GM23338 (cell line): ENCODE data around the gene FAM204A. TPM values are rescaled to one million over a fixed set of nuclear protein-coding genes. Genes with fewer than 3 reads are reported as not detected.

Experiments
- ATAC-seq: fragments of 200-7000 bp; cut with Tn5 transposase; 3 replicates; pipeline ENCODE4 v1.9.1; 2020
- DNase-seq: peaks from one replicate; pipeline ENCODE4 v3.0.0-alpha.2; 2015; ENCODE audit warnings: low spot score
- H2AFZ ChIP-seq: fragments of 200-600 bp; sonication (generic); 2 replicates; pipeline ENCODE4 v1.8.0; 2016; ENCODE audit warnings: antibody characterized with exemption, mild to moderate bottlenecking, moderate library complexity
- H3F3A ChIP-seq: fragments of 200-600 bp; sonication (generic); replicated peaks from 2 replicates; pipeline ENCODE4 v1.8.0; 2017; ENCODE audit warnings: antibody characterized with exemption, mixed run types, low read depth
- H3K27ac ChIP-seq: fragments of 200-600 bp; sonication (generic); 2 replicates; pipeline ENCODE4 v1.6.1; 2016; ENCODE audit warnings: low read depth
- H3K27me3 ChIP-seq: fragments of 200-600 bp; sonication (generic); 2 replicates; pipeline ENCODE4 v1.8.0; 2016; ENCODE audit warnings: mild to moderate bottlenecking, mixed run types, moderate library complexity; ENCODE audit not compliant: insufficient read depth
- H3K36me3 ChIP-seq: fragments of 200-600 bp; sonication (generic); 2 replicates; pipeline ENCODE4 v1.8.0; 2016; ENCODE audit warnings: mild to moderate bottlenecking; ENCODE audit not compliant: insufficient read depth
- H3K4me1 ChIP-seq: fragments of 200-600 bp; sonication (generic); 2 replicates; pipeline ENCODE4 v1.8.0; 2016; ENCODE audit warnings: mild to moderate bottlenecking, moderate library complexity; ENCODE audit not compliant: insufficient read depth
- H3K4me2 ChIP-seq: fragments of 200-600 bp; sonication (generic); 2 replicates; pipeline ENCODE4 v1.7.1; 2017; ENCODE audit warnings: mixed run types
- H3K4me3 ChIP-seq: fragments of 200-600 bp; sonication (generic); 2 replicates; pipeline ENCODE4 v1.6.1; 2016; ENCODE audit warnings: mixed run types
- H3K79me2 ChIP-seq: fragments of 200-600 bp; sonication (generic); replicated peaks from 2 replicates; pipeline ENCODE4 v1.8.0; 2017; ENCODE audit warnings: mild to moderate bottlenecking; ENCODE audit not compliant: insufficient read depth
- H3K9me2 ChIP-seq: fragments of 200-600 bp; sonication (generic); 2 replicates; pipeline ENCODE4 v1.8.0; 2017; ENCODE audit not compliant: insufficient read depth
- H4K20me1 ChIP-seq: fragments of 200-600 bp; sonication (generic); replicated peaks from 2 replicates; pipeline ENCODE4 v1.8.0; 2017; ENCODE audit warnings: mild to moderate bottlenecking; ENCODE audit not compliant: insufficient read depth
- H3K27ac Mint-ChIP-seq: 2 replicates; pipeline ENCODE4 v1.8.0; 2020; ENCODE audit warnings: inconsistent platforms, mild to moderate bottlenecking, moderate library complexity, mixed read lengths
- H3K27me3 Mint-ChIP-seq: 3 replicates; pipeline ENCODE4 v1.8.0; 2022; ENCODE audit warnings: low read depth, mild to moderate bottlenecking, moderate library complexity, mixed read lengths, inconsistent platforms; ENCODE audit not compliant: insufficient read depth, poor library complexity
- H3K36me3 Mint-ChIP-seq: 3 replicates; pipeline ENCODE4 v1.8.0; 2021; ENCODE audit warnings: low read depth, mild to moderate bottlenecking, inconsistent platforms, moderate library complexity, mixed read lengths
- H3K4me1 Mint-ChIP-seq: 3 replicates; pipeline ENCODE4 v1.8.0; 2020; ENCODE audit warnings: mild to moderate bottlenecking, inconsistent platforms, mixed read lengths
- H3K4me3 Mint-ChIP-seq: 3 replicates; pipeline ENCODE4 v1.8.0; 2021; ENCODE audit warnings: moderate library complexity, mild to moderate bottlenecking, inconsistent platforms, mixed read lengths
- H3K9me3 Mint-ChIP-seq: 3 replicates; pipeline ENCODE4 v1.8.0; 2020; ENCODE audit warnings: moderate library complexity, mild to moderate bottlenecking, inconsistent platforms, mixed read lengths
- CREB1 ChIP-seq: fragments of 250-450 bp; sonication (Bioruptor Pico); IDR thresholded peaks from 2 replicates; pipeline ENCODE4 v1.5.0; 2020; ENCODE audit warnings: low read depth, mild to moderate bottlenecking, moderate library complexity
- EZH2 ChIP-seq: fragments of 200-600 bp; sonication (generic); IDR thresholded peaks from one replicate; pipeline ENCODE4 v1.8.0; 2017; ENCODE audit warnings: antibody characterized with exemption, mild to moderate bottlenecking, low read depth; ENCODE audit not compliant: unreplicated experiment
- EZH2phosphoT487 ChIP-seq: fragments of 200-600 bp; sonication (generic); IDR thresholded peaks from one replicate; pipeline ENCODE4 v1.8.1; 2018; ENCODE audit warnings: antibody characterized with exemption; ENCODE audit not compliant: unreplicated experiment
- JUNB ChIP-seq: IDR thresholded peaks from one replicate; pipeline ENCODE4 v1.6.1; 2016; ENCODE audit warnings: antibody characterized with exemption; ENCODE audit not compliant: unreplicated experiment
- NANOG ChIP-seq: IDR thresholded peaks from 2 replicates; pipeline ENCODE4 v1.6.1; 2016; ENCODE audit warnings: antibody characterized with exemption, borderline replicate concordance
- POLR2AphosphoS5 ChIP-seq: IDR thresholded peaks from 2 replicates; pipeline ENCODE4 v1.6.1; 2016; ENCODE audit warnings: antibody characterized with exemption, low read depth
- ZNF331 ChIP-seq: fragments of 250-450 bp; sonication (Bioruptor Pico); IDR thresholded peaks from 2 replicates; pipeline ENCODE4 v1.5.0; 2020; ENCODE audit warnings: low read depth, mild to moderate bottlenecking, moderate library complexity
- polyA plus RNA-seq: library from polyadenylated mRNA; unstranded; fragments of >200 nt; fragmentation: Nextera tagmentation; extraction: Ambion mirVana; gene quantifications from 2 replicates; pipeline ENCODE4 v1.2.1, GENCODE V29; 2016
- total RNA-seq: library from RNA; depleted of rRNA; stranded (reverse); fragments of >200 nt; shearing (Covaris generic); gene quantifications from 2 replicates; pipeline ENCODE4 v1.2.3, GENCODE V29; 2014
- TF ChIP-seq, protein P1 (sequence below): IDR thresholded peaks from 2 replicates; pipeline ENCODE4 v1.6.1; 2016; ENCODE audit warnings: antibody characterized with exemption
- TF ChIP-seq, protein P2 (sequence below): IDR thresholded peaks from one replicate; pipeline ENCODE4 v1.6.1; 2018; ENCODE audit warnings: antibody characterized with exemption; ENCODE audit not compliant: unreplicated experiment
- TF ChIP-seq, protein P3 (sequence below), 2 experiments: fragments of 200-600 bp in 1 of 2; sonication (generic) in 1 of 2; conservative IDR thresholded peaks; 2 replicates each; pipeline versions ENCODE4 v1.5.1 to v1.6.1; 2016 to 2017; ENCODE audit warnings: antibody characterized with exemption in 2 of 2, low read depth in 2 of 2, mild to moderate bottlenecking in 2 of 2, moderate library complexity in 1 of 2
- TF ChIP-seq, protein P4 (sequence below): fragments of 250-450 bp; sonication (Bioruptor Pico); IDR thresholded peaks from 2 replicates; pipeline ENCODE4 v1.5.0; 2020; ENCODE audit warnings: mild to moderate bottlenecking, moderate library complexity

The FAM204A gene
- total and polyA plus RNA-seq, 2 experiments from 2014 or later = 31.6 to 72.0 TPM

DNA sequence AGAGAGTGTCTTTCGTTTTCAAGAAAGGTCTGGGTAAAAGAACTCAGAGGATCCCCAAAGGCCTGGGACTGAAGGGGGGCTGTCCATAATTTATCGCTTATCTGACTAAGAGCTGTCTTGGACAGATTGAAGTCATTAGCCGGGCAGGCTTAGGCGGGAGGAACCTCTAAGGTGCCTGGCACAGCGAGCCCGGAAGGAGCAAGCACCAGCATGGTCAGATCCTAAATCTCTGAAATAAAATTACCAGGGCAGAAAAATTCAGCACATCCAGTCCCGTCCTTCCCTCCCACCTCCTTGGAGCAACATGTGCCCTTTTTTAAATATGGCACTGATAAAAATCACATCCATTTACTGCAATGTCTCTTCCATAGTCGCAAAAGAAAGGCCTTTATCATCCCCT lies 86.8 kb downstream of the FAM204A start (continued):
- TF ChIP-seq, protein P1, sequence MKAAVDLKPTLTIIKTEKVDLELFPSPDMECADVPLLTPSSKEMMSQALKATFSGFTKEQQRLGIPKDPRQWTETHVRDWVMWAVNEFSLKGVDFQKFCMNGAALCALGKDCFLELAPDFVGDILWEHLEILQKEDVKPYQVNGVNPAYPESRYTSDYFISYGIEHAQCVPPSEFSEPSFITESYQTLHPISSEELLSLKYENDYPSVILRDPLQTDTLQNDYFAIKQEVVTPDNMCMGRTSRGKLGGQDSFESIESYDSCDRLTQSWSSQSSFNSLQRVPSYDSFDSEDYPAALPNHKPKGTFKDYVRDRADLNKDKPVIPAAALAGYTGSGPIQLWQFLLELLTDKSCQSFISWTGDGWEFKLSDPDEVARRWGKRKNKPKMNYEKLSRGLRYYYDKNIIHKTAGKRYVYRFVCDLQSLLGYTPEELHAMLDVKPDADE = no peak
- TF ChIP-seq JUNB (no peak), NANOG (no peak), EZH2 (no peak), ZNF331 (CRISPR knock-in tag) (no peak), EZH2phosphoT487 (no peak), CREB1 (CRISPR knock-in tag) (no peak)

DNA sequence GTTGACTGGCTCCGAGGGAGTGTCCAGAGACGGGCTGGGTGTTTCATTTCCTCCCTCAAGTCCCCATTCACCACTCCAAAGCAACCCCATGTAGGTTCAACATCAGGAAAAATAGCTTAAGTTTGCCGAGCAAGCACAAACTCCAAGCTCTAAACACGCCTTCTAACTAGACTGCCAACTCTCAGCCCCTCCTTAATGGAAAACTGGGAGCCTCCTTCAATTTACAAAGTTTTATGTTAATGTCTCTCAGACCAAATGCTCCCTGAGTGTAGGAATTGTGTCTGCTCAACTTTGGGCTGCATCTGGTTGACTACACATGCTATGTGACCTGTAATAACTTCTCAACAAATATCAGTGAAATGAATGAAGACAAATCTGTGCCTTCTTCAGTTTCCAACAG lies 87.5 kb downstream of the FAM204A start:
- Mint-ChIP-seq H3K4me1 (peaks cover 17% of the 10 kb centered on the region), H3K27ac (no peak overlapping the region), H3K36me3 (no peaks in the 10 kb centered on the region), H3K27me3 (peaks cover 3% of the 10 kb centered on the region), H3K9me3 (no peaks in the 10 kb centered on the region), H3K4me3 (no peak overlapping the region)
- peaks cover 8% of the 10 kb centered on the region; the same call in 1 of the 2 replicates for H3K4me1 ChIP-seq
- H3K4me3 ChIP-seq = no peak overlapping the region
- H3K79me2 ChIP-seq = no peaks in the 10 kb centered on the region
- ATAC-seq (no peak), DNase-seq (no peak)
- no peaks in the 10 kb centered on the region for H3K9me2 ChIP-seq
- no peak overlapping the region for H3K4me2 ChIP-seq
- H3K27ac ChIP-seq = no peak overlapping the region
- no peaks in the 10 kb centered on the region for H3F3A ChIP-seq
- H3K27me3 ChIP-seq = peaks cover 11% of the 10 kb centered on the region
- H2AFZ ChIP-seq = no peak overlapping the region
- no peaks in the 10 kb centered on the region for H3K36me3 ChIP-seq
- H4K20me1 ChIP-seq = no peaks in the 10 kb centered on the region; the same call in 1 of the 2 replicates
- no peak for TF ChIP-seq EZH2
- TF ChIP-seq ZNF331 (CRISPR knock-in tag) = no peak
- no peak for TF ChIP-seq NANOG
- TF ChIP-seq, protein P1 = no peak
- no peak for TF ChIP-seq POLR2AphosphoS5
- no peak for TF ChIP-seq EZH2phosphoT487
- no peak for TF ChIP-seq CREB1 (CRISPR knock-in tag)
- TF ChIP-seq, protein P2, sequence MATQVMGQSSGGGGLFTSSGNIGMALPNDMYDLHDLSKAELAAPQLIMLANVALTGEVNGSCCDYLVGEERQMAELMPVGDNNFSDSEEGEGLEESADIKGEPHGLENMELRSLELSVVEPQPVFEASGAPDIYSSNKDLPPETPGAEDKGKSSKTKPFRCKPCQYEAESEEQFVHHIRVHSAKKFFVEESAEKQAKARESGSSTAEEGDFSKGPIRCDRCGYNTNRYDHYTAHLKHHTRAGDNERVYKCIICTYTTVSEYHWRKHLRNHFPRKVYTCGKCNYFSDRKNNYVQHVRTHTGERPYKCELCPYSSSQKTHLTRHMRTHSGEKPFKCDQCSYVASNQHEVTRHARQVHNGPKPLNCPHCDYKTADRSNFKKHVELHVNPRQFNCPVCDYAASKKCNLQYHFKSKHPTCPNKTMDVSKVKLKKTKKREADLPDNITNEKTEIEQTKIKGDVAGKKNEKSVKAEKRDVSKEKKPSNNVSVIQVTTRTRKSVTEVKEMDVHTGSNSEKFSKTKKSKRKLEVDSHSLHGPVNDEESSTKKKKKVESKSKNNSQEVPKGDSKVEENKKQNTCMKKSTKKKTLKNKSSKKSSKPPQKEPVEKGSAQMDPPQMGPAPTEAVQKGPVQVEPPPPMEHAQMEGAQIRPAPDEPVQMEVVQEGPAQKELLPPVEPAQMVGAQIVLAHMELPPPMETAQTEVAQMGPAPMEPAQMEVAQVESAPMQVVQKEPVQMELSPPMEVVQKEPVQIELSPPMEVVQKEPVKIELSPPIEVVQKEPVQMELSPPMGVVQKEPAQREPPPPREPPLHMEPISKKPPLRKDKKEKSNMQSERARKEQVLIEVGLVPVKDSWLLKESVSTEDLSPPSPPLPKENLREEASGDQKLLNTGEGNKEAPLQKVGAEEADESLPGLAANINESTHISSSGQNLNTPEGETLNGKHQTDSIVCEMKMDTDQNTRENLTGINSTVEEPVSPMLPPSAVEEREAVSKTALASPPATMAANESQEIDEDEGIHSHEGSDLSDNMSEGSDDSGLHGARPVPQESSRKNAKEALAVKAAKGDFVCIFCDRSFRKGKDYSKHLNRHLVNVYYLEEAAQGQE = no peak
- no peak for TF ChIP-seq JUNB
- TF ChIP-seq, protein P3, sequence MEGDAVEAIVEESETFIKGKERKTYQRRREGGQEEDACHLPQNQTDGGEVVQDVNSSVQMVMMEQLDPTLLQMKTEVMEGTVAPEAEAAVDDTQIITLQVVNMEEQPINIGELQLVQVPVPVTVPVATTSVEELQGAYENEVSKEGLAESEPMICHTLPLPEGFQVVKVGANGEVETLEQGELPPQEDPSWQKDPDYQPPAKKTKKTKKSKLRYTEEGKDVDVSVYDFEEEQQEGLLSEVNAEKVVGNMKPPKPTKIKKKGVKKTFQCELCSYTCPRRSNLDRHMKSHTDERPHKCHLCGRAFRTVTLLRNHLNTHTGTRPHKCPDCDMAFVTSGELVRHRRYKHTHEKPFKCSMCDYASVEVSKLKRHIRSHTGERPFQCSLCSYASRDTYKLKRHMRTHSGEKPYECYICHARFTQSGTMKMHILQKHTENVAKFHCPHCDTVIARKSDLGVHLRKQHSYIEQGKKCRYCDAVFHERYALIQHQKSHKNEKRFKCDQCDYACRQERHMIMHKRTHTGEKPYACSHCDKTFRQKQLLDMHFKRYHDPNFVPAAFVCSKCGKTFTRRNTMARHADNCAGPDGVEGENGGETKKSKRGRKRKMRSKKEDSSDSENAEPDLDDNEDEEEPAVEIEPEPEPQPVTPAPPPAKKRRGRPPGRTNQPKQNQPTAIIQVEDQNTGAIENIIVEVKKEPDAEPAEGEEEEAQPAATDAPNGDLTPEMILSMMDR (conservative IDR thresholded peaks at IDR 0.05; ENCODE audit: low read depth in 2 of 2) = no peak
- TF ChIP-seq, protein P4, sequence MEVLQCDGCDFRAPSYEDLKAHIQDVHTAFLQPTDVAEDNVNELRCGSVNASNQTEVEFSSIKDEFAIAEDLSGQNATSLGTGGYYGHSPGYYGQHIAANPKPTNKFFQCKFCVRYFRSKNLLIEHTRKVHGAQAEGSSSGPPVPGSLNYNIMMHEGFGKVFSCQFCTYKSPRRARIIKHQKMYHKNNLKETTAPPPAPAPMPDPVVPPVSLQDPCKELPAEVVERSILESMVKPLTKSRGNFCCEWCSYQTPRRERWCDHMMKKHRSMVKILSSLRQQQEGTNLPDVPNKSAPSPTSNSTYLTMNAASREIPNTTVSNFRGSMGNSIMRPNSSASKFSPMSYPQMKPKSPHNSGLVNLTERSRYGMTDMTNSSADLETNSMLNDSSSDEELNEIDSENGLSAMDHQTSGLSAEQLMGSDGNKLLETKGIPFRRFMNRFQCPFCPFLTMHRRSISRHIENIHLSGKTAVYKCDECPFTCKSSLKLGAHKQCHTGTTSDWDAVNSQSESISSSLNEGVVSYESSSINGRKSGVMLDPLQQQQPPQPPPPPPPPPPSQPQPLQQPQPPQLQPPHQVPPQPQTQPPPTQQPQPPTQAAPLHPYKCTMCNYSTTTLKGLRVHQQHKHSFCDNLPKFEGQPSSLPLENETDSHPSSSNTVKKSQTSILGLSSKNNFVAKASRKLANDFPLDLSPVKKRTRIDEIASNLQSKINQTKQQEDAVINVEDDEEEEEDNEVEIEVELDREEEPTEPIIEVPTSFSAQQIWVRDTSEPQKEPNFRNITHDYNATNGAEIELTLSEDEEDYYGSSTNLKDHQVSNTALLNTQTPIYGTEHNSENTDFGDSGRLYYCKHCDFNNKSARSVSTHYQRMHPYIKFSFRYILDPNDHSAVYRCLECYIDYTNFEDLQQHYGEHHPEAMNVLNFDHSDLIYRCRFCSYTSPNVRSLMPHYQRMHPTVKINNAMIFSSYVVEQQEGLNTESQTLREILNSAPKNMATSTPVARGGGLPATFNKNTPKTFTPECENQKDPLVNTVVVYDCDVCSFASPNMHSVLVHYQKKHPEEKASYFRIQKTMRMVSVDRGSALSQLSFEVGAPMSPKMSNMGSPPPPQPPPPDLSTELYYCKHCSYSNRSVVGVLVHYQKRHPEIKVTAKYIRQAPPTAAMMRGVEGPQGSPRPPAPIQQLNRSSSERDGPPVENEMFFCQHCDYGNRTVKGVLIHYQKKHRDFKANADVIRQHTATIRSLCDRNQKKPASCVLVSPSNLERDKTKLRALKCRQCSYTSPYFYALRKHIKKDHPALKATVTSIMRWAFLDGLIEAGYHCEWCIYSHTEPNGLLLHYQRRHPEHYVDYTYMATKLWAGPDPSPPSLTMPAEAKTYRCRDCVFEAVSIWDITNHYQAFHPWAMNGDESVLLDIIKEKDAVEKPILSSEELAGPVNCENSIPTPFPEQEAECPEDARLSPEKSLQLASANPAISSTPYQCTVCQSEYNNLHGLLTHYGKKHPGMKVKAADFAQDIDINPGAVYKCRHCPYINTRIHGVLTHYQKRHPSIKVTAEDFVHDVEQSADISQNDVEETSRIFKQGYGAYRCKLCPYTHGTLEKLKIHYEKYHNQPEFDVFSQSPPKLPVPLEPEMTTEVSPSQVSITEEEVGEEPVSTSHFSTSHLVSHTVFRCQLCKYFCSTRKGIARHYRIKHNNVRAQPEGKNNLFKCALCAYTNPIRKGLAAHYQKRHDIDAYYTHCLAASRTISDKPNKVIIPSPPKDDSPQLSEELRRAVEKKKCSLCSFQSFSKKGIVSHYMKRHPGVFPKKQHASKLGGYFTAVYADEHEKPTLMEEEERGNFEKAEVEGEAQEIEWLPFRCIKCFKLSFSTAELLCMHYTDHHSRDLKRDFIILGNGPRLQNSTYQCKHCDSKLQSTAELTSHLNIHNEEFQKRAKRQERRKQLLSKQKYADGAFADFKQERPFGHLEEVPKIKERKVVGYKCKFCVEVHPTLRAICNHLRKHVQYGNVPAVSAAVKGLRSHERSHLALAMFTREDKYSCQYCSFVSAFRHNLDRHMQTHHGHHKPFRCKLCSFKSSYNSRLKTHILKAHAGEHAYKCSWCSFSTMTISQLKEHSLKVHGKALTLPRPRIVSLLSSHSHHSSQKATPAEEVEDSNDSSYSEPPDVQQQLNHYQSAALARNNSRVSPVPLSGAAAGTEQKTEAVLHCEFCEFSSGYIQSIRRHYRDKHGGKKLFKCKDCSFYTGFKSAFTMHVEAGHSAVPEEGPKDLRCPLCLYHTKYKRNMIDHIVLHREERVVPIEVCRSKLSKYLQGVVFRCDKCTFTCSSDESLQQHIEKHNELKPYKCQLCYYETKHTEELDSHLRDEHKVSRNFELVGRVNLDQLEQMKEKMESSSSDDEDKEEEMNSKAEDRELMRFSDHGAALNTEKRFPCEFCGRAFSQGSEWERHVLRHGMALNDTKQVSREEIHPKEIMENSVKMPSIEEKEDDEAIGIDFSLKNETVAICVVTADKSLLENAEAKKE (CRISPR knock-in tag) = no peak
